IPS-NIHi7 (cell line): Measurements from ENCODE around the gene ATOH8.

ENCODE experiments used
- DNase-seq: peaks from one replicate; pipeline ENCODE4 v3.0.0; 2012; ENCODE audit warnings: mixed read lengths; ENCODE audit errors: extremely low spot score

ATOH8 gene

DNA sequence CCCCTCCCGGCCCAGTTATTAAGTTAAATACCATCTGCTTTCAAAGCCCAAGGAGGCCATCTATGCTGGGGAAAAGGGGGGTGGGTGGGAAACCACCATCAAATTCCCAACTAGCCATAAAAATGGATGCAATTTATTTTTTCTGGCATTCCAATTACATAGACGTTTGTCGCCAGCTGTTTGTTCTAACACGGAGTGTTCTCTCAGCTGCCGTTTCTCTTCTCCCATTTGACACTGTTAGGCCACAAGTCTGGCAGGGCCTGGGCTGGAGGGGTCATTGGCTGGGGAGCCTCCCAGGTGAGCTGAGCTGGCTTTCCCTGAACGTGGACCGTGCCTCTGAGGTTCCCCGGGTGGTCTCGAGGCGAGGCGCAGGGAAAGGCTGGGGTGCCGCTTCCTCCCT is 16.6 kb downstream of the ATOH8 start:
- no peak for DNase-seq

DNA sequence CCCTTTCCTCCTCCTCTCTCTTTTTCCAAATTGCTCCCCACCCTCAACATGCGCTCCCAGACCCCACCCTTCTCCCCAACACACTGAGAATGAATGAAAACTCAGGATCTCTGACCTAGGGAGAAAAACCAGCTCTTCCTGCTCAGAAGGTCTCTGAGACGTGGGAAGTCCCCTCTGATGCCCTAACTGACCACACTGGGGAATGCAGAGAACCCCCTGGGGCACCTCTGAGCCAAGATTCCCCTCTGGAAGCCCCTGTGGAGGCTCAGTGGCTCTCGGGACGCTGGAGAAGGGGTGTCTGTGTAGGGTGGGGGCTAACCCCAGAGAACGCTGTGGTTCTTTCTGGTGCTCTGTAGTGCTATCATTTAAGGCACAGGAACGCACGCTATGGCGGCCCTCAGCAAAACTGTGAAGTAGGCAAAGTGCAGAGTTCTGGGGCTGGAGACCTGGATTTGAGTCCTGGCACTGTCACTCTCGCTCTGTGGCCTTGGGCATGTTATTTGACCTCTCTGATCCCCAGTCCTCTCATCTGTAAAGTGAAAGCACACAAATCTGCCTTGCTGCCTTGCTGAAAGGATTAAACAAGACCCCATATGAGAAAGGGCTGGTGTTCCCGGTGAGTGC is 17.1 kb downstream of the ATOH8 start:
- DNase-seq: no peak

DNA sequence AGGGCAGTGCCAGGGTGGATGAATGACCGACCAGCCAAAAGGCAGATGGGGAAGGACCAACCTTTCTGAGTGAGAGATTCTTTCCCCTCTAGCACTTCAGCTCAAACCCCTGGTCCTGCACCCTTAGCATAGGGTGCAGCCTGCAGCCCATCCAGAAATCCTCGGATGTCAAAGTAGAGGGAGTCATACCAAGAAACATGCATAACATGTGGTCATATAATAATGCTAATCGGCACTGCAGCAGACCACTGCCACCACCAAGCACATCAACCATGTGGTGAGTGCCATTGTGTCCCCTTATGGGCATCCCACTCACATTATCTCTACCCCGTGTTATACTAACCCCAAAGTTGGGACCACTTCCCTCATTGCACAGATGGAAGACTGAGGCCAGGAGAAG is 17.7 kb downstream of the ATOH8 start:
- DNase-seq: no peak

DNA sequence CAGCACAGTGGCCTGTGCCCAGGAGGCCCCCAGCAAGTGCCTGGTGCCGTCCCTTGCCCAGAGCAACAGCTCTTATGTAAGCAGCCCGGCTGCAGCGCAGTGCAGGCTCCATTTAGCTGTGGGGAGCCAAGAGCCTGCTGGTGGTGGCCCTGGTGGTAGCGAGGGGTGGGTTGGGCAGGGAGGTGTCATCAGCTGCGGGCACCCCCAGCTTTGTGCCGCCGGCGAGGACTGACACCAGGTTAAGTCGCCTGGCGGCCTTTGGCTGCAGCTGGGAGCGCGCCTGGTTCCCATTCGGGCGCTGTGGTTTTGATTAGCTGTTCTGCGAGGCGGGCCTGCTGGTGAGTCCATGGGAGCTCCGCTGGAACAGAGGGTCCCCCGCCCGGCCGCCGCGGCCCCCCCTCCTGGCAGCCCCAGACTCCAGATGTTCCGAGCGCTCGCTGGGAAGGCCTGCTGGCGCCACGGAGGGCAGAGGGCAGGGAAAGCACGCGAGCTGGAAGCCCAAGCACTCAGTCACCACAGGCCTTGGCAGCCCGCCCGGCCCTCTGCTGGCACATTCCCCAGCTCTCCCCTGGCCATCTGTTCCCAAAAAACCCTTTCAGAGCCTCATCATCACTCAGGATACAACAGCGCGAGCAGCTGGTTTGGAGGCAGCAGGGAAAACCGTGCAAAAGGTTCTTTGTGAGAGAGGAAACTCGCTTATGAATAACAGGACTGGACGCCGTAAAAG is 18.4 kb downstream of the ATOH8 start:
- DNase-seq: peak; percentile 50

DNA sequence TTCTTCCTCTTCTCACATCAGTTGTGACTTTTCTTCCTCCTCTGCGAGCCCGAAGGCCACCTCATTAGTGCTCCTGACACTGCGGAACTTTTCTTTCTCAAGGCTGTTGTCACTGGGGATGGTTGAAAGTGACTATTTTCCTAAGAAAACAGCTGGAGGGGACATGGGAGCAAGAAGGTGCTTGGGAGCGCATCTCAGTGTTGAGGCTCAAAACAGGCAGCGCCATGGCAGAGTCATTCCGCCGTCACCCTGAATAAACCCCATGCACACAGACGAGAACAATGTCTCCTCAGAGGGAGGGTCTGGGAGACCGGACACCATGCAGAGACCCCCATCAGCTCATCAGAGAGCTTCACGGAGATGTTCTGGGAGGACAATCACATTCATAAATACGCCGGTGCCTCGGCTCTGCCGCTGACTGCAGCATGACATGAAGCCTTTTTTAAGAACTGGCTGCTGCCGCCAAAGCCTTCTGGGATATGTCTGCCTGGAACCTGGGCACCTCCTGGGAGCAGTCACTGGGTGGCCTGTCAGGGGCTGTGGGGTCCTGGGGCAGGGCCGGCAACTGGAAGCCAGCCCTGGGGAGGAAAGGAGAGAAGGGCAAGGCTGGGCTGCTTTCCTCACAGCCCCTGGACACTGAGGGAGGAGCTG is 19.2 kb downstream of the ATOH8 start:
- DNase-seq: no peak

DNA sequence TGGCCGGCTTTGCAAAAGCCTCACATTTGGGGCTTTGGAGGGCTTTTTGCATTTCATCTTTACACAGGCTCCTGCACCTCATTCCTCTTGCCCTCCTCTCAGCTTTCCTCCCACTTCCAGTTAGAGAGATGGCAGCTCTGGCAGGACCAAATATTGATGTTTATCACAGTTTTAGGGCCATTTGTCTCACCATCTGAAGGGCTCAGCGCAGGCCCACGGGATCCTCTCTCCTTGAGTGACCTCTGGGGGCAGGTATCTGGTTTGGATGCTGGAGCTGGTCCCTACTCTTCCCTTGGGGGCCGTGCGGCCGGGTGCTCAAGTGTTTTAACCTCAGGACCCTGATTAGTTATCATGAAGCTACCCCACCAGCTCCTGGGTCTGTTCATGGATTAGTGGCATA is 19.9 kb downstream of the ATOH8 start:
- DNase-seq: no peak

DNA sequence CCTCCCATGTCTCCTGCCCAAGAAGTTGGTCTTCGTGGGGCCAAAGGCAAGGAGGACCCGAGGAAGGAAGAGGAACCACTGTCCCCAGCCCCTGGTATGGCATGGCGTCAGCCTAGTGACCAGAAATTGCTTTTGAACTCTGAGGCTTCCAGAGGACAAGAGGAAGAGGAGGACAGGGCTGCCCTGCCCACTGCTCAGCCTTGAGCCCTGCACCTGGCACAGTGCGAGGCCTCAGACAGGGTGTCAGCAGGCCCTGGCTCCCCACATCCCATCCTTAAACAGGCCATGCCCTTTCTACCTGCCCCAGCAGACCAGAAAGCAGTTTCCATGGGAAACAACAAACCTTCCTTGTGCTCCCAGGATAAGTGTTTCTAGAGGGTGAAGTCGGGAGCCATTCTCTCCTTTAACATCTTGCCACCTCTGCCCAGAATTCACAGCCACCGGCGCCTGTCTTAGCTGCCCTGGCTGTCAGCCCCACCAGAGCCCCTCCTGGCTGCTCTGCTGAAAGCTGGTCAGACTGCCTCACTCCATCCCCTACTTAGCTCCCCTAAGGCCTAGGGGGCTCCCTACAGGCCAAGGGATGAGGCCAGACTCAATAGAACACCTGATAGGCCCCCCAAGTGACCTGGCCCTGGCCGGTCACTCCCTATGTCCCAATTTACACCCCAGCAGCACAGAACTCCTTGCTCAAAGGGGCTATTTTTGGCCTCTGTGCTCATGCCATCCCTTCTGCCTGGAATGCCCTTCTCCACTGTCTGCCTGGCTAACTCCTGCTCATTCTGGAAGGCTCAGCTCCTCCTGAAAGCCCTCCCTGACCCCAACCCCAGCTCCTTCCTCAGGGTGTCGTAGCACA is 20.6 kb downstream of the ATOH8 start:
- DNase-seq: no peak

DNA sequence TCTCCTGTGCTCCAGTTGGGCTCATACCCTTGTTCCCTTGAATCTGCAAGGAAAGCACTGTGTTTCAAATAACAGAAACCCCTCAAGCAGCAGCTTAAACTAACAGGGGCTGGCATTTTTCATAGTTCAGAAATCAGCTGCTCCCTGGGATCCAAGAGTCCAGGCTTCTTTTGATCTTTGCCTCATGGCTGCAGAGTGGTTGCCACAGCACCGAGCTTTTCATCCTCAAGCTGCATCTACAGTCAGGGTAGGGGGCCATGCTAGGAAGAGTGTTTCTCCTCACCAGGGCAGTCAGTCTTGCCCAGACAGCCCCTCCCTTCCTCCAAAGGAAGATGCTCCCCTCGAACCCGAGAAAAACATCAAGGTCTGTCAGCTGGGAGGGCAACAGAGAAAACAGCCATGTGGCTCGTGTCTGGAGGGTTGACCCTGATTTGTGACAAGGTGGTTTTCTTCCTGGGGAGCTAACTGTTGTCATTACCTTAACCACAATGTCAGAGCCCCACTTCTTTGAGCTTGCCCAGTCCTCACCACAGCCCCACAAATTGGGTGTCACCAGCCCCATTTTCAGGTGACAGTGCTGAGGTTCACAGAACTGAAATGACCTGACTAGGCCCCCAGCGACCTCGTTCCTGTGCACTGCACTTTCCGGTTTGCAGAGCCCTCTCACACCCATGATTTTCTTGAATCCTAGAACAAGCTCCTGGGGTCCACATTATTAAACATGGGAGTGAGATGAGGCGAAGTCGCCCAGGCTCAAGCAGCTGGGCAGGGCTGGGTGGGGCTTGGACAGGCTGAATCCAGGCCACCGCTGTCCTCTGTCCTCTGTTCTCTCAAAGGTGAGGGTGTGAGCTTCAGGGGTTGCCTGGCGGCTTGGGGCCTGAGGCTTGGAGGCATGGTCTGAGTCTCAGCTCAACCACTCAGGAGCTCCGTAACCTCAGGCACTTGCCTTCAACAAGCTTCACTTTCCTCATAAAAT is 21.9 kb downstream of the ATOH8 start:
- DNase-seq: no peak

DNA sequence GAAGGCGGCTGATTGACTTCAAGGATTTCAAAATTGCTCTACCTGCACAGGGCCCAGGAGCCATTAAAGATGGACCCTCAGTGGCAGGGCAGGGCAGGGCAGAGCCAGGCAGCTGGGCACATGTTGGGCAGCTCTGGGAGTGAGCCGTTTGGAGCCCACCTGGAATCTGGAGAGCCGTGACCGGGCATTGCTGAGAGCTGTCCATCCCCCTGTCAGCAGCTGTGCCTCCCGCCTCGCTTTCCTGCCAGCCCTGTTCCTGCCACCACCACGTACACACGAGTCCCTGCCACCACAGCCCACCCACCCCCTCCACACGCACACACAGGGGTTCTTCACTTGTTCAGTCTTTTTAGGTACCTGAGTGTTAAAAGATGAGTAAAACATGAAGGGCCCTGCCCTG is 22.9 kb downstream of the ATOH8 start:
- DNase-seq: no peak

DNA sequence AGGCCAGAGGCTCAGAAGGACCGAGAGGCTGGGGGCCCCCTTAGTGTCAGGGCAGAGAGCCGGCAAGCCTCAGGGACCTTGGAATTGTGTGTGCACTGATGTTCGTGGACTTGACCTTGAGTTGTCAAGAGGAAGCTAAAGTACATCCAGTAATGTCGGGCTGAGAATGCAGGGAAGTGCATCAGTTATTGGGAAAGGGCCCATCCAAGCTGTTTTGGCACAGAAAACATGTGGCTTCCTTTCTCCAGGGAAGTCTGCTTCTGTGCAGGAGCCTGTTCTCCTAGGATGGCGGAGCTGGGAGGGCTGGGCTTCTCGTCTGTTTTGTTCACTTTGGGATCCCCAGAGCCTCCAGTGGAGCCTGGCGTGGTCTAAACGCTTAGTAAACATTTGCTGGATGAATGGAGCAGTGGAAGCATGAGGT is 23.7 kb downstream of the ATOH8 start:
- DNase-seq: no peak

DNA sequence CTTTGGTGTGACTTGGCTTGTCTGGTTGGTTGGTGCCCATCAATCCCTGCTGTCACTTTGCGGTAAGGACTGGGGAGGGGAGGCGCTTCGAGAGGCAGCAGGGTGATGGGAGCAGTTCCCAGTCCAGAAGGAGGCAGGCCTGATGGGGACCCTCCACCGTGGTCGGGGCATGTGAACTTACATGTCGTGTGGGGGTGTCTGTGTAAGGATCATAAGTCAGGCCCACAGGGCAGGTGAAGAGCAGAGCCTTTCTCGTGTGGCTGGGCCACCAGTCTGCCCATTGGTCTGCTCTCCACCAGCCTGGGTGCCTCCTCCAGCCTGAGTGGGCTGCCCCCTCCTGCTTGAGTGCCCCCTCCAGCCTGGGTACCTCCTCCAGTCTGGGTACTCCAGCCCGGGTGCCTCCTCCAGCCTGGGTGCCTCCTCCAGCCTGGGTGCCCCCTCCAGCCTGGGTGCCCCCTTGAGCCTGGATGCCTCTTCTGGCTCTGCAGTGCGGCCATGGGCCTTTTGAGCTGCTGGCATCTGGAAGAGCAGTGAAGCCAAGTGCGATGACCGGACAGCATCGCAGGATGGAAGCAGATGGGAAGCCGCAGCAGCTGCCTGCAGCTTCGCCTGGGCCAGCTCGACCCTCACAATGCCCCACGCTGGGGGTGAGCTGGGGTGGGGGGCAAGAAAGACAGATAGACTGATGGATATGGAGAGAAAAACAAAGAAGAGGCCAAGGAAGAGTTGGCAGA is 25.0 kb downstream of the ATOH8 start:
- no peak for DNase-seq

DNA sequence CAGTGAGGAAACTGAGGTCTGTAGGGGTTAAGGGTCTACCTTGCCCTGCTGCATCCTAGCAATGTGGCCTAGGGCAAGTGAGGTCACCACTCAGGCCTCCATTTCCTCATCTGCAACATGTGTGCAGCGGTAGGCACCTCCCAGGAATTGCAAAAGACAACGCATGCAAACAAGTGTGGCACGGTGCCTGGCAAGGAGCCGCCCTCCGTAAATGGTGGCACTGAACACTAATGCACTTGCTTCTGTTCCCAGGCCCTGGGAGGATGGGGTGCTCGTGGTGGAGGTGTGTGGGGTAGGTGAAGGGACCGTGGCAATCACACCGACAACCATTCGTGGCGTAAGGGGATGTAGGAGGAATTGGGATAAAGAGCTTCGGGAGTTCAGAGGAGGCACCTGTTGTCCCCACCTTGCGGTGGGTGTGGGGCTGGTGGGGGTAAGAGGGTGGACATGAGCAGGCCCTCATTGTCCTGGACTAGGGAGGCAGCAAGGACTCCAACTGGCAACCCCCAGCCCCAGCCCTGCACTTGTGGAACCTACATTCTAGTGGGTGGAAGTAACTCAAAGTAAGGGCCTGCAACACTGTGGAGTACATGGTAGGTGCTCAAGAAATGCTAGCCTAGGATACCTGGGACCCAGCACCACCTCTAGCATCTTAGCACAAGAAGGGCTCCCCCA is 26.0 kb downstream of the ATOH8 start:
- DNase-seq: no peak

DNA sequence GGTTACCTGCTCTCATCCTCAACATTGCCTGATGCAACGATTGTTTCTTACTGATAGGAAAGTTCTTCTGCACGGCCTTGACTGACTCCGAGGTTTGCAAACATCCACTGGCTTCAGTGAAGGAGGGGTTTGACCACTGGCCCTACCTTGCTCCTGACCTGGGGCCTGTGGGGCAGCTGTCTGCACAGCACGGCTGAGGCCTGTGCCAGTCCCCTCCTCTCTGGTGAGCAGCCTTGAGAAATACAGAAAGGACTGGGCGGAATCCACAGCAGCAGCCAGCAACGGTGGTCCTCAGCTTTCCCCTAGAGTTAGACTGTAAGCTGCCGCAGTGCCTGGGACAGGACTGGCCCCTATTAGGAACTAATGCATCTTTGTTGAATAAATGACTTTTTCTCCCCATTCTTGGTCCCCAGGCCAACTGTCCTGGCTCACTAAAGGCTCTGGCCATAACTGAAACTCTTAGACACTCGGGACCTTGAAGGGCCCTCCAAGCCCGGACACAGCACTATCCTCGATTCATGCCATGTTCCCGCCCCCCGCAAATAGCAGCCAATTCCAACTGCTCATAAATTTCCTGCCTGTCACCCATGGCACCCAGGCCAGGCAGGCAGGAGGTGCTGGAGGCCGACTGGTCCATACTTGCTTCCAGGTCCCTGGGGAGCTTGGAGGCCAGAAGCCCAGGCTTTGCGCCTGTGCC is 26.7 kb downstream of the ATOH8 start:
- no peak for DNase-seq

DNA sequence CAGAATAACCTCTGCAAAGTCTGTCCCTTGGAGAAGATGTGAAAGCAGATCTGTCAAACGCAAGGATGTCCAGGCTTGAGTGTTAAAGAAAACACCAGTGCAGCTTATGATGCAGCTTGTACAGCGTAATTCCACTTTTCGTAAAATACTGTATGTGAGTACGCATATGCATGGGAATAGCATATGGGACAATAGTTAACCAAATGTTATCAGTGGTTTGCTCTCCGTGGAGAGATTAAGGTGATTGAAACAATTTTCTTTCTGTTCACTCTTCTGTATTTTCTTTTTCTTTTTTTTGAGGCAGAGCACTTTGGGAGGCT is 27.2 kb downstream of the ATOH8 start:
- no peak for DNase-seq

DNA sequence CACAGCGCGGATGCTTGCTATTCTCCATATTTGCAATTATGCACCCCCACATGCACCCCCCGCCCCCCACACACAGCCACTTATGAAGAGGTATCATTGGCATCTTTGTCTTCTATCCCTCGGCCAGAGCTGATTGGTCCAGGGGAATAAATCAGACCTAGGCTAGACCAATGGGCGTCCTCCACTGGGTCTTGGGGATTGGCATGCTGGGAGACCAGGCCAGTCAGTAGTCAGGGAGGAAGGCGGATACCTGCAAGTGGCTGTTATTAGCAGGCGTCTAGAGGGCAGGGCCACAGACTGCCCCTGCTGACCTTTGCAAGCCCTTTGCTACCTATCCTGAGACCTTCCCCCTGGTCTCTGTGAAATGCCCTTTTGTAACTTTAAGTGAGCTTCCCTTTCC is 30.0 kb downstream of the ATOH8 start:
- peak; percentile 65 for DNase-seq

DNA sequence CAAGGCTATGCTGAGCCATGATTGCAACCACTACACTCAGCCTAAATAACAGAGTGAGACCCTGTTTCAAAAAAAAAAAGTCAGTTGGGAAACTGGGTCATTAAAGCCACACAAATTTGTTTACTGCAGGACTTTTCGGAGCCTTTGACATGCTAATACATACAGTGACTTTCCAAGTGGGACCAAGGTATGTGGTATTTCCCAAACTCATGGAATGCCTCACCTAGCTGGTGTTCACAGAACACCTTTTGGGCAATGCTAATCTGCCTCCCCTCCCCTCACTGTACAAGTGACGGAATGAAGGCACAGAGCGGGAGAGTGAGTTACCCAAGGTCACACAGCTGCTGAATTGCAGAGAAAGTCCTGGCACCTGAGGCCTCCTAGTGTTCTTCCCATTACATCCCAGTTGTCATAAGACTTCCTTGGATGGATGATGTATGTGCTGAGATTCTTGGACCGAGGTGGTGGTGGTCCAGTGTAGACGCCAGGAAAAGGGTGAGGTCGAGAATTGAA is 30.7 kb downstream of the ATOH8 start:
- no peak for DNase-seq

DNA sequence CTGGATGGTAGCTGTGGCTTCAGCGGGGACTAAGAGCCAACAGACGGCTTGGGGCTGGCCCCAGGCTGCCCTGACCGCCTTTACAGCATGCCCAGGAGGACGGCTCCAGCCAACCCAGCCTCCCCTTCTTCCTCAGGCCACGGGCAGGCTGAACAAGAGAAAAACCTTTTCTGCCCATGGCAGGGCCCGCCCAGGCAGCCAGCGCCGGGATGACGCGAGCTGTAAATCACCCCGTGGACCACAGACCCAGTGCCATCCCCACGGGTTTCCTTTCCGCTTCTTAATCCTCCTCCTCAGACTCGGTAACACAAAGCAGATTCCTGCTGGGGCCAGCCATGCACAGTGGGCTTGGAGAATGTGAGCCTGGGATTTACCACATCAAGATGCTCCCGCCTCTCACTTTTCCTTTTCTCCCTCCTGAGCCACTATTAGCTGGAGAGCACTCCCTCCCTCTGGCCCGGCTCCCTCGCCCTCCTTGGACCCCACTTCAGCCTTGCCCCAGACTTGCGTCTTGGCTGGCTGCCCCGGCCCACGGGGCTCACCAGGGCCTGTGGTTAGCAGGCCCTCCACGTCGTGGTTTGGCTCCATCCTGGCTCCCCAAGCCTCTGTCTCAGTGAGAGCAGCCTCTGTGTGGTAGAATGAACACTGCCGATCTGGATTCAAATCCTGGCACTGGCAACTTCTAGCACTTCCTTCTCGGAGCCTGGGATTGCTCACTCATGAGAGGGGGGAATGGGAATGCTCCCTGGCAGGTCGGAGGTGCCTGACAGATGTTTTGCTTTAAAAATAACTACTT is 31.4 kb downstream of the ATOH8 start:
- DNase-seq: no peak

DNA sequence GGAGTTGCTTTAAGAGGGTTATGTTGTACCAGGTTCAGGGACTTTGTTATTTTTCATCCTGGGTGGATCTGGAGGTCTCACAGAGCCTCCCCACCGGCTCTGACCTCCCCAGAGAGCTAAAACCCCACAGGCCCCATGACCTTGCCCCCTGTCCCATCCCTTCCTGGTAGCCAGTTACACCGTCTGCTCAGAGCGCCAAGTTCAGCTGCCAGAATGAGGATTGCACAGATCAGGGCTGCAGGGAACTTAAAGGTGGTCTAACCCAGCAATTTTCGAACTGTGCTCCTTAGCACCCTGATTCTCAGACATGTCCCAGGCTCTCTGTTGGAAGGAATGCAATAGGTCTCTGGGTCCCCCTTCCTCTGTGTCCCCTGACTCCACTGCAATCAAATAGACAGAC is 32.1 kb downstream of the ATOH8 start:
- no peak for DNase-seq
